Sigmoid colon (tissue), 7 donors: ENCODE measurements around the gene CCDC185. TPM values are rescaled to one million over a fixed set of nuclear protein-coding genes. Genes with fewer than 3 reads are reported as not detected.

Source experiments
- DNase-seq: peaks from one replicate; pipeline ENCODE4 v3.0.0-alpha.2; 2019
- H3K27ac ChIP-seq, 4 donors: fragments of 200-600 bp; sonication (generic); one replicate each; pipeline ENCODE4 v1.5.1; 2016 to 2019; ENCODE audit warnings: mild to moderate bottlenecking in 1 of 4
- H3K27me3 ChIP-seq, 3 donors: fragments of 200-600 bp; sonication (generic); one replicate each; pipeline ENCODE4 v1.5.1; 2019; ENCODE audit warnings: mild to moderate bottlenecking in 1 of 3
- H3K36me3 ChIP-seq, 4 donors: fragments of 200-600 bp; sonication (generic); one replicate each; pipeline ENCODE4 v1.5.1; 2016 to 2019
- H3K4me1 ChIP-seq, 4 donors: fragments of 200-600 bp; sonication (generic); one replicate each; pipeline ENCODE4 v1.5.1; 2017 to 2019
- H3K4me3 ChIP-seq, 4 donors: fragments of 200-600 bp; sonication (generic); one replicate each; pipeline ENCODE4 v1.5.1; 2017 to 2019; ENCODE audit warnings: mild to moderate bottlenecking in 2 of 4, moderate library complexity in 1 of 4
- H3K9me3 ChIP-seq, 4 donors: fragments of 200-600 bp in 3 of 4; sonication (generic) in 3 of 4; one replicate each; pipeline versions ENCODE4 v1.5.1 to v1.6.1; 2013 to 2019
- CTCF ChIP-seq, 4 experiments: fragments of 450-650 bp in 3 of 4; fragments of 200-600 bp in 1 of 4; IDR thresholded peaks; one replicate each; pipeline ENCODE4 v1.5.1; 2016 to 2019; ENCODE audit warnings: antibody characterized with exemption in 4 of 4, mild to moderate bottlenecking in 3 of 4, moderate library complexity in 2 of 4
- EP300 ChIP-seq, 4 donors: sonication (generic); formaldehyde crosslinking; IDR thresholded peaks; one replicate each; pipeline ENCODE4 v1.6.1; 2017; ENCODE audit warnings: antibody characterized with exemption in 4 of 4
- POLR2A ChIP-seq, 2 donors: fragments of 450-650 bp; IDR thresholded peaks; one replicate each; pipeline ENCODE4 v1.6.1; 2016; ENCODE audit warnings: antibody characterized with exemption in 2 of 2, mild to moderate bottlenecking in 2 of 2, moderate library complexity in 2 of 2
- POLR2AphosphoS5 ChIP-seq, 4 donors: sonication (generic); formaldehyde crosslinking; IDR thresholded peaks; one replicate each; pipeline ENCODE4 v1.6.1; 2017; ENCODE audit warnings: antibody characterized with exemption in 4 of 4
- WGBS, 2 donors: extraction: QIAGEN DNeasy Blood & Tissue Kit; methylation state at CpG; one replicate each; pipeline ENCODE4 v1.1.7; 2013; 5-methylcytosine and 5-hydroxymethylcytosine counted together
- intact Hi-C: fragments of 100-400 bp; cut with DNase I; formaldehyde crosslinking; loops from one replicate; pipeline ENCODE4 v1.15.1; 2023
- polyA plus RNA-seq, 3 donors: library from polyadenylated mRNA; stranded (reverse); fragments of 200-250 nt; gene quantifications; one replicate each; pipeline ENCODE4 v1.2.3, GENCODE V29; 2013
- total RNA-seq, 4 donors: library from RNA; depleted of rRNA; stranded (reverse); fragments of >200 nt; gene quantifications; one replicate each; pipeline ENCODE4 v1.1.0, GENCODE V29; 2016
- donor health status: healthy with polysubstance abuse.
- donor health status: Bipolar disorder and iron deficiency.
- donor health status: healthy.

The CCDC185 gene
- total and polyA plus RNA-seq, 7 donors = not detected

DNA sequence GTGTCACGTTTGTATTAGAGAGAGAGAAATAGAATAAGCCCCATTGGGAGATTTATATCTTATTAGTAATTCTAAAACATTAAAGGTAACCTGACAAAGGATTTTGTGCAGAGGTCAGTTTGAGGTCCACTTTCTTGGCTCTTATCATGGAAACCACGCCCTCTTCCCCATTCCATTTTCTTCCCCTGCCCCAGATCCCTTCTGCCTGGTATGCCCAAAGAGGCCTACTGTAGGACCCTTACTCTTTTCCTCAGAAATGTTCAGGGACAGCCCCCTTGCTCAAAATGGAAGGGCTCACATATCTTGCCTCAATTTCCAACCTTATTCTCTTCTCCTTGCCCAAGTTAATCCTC, 9.6 kb downstream of the CCDC185 start:
- intact Hi-C loops = no loop called here

GRCh38 chr1:223403184-223403815, 10.1 kb downstream of the CCDC185 start:
- H3K36me3 ChIP-seq = no peaks in the 10 kb centered on the region
- no peak overlapping the region for H3K4me3 ChIP-seq
- no peak for TF ChIP-seq POLR2AphosphoS5 (IDR thresholded peaks at IDR 0.05)
- no peak for TF ChIP-seq EP300 (IDR thresholded peaks at IDR 0.05)
- no peak for TF ChIP-seq POLR2A (IDR thresholded peaks at IDR 0.05)
- TF ChIP-seq CTCF (IDR thresholded peaks at IDR 0.05) = no peak
- no peaks in the 10 kb centered on the region for H3K9me3 ChIP-seq
- no peak for DNase-seq
- intact Hi-C loops = no loop called here
- WGBS, 2 donors = 57 to 74% methylated on average over 3 of the region's 3 CpGs
- H3K4me1 ChIP-seq = peaks cover 0 to 8% (median 0%) of the 10 kb centered on the region in 4 donors
- no peak overlapping the region for H3K27ac ChIP-seq
- no peaks in the 10 kb centered on the region for H3K27me3 ChIP-seq

More for the DNA sequence above, 9.6 kb downstream of the CCDC185 start:
- no peak for TF ChIP-seq POLR2AphosphoS5 (IDR thresholded peaks at IDR 0.05)
- TF ChIP-seq CTCF (IDR thresholded peaks at IDR 0.05) = no peak
- TF ChIP-seq EP300 (IDR thresholded peaks at IDR 0.05) = no peak
- no peak for TF ChIP-seq POLR2A (IDR thresholded peaks at IDR 0.05)
- Histone ChIP-seq H3K9me3 (no peaks in the 10 kb centered on the region), H3K4me3 (no peak overlapping the region), H3K27me3 (no peaks in the 10 kb centered on the region), H3K36me3 (no peaks in the 10 kb centered on the region), H3K4me1 (peaks cover 0 to 8% (median 0%) of the 10 kb centered on the region in 4 donors), H3K27ac (no peak overlapping the region)
- DNase-seq = no peak
- WGBS, 2 donors = 77 to 85% methylated on average over 2 of the region's 2 CpGs

DNA sequence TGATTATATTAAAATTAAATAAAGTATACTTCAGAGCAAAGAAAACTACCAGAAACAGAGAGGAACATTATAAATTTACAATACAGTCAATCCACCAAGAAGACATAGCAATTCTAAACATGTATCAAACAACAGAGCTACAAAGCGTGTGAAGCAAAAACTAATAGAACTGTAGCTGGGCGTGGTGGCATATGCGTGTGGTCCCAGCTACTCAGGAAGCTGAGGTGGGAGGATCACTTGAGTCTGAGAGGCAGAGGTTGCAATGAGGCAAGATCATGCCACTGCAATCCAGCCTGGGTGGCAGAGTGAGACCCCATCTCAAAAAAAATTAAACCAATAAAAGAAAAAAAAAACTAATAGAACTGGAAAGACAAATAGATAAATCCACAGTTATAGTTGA, 12.3 kb downstream of the CCDC185 start:
- no peaks in the 10 kb centered on the region for H3K27me3 ChIP-seq
- intact Hi-C loops = no loop called here
- TF ChIP-seq CTCF (IDR thresholded peaks at IDR 0.05) = no peak
- no peak for TF ChIP-seq POLR2A (IDR thresholded peaks at IDR 0.05)
- TF ChIP-seq POLR2AphosphoS5 (IDR thresholded peaks at IDR 0.05) = no peak
- H3K36me3 ChIP-seq = no peaks in the 10 kb centered on the region
- H3K4me1 ChIP-seq = peaks cover 0 to 8% (median 0%) of the 10 kb centered on the region in 4 donors
- 80 to 82% methylated on average over 3 of the region's 3 CpGs for WGBS, 2 donors
- no peak overlapping the region for H3K27ac ChIP-seq
- no peaks in the 10 kb centered on the region for H3K9me3 ChIP-seq
- no peak for DNase-seq
- no peak overlapping the region for H3K4me3 ChIP-seq

DNA sequence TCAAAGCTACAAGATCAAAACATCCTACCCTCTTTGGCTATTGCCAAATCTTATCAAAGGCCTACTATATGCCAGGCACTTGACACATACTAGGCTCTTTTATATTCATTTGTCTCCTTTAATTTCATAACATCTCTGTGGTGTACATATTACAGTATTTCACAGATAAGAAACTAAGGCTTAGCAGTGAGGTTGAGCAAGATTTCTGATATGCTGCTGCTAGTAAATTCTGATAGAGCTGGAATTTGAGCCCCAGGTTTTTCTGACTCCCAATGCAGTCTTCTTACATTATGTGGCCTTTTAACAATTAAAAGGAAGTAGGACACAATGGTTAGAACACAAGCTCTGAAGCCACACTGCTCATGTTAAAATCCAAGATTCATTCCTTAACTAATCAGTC, 16.8 kb downstream of the CCDC185 start:
- intact Hi-C loops = no loop called here
- Histone ChIP-seq H3K27me3 (no peaks in the 10 kb centered on the region), H3K36me3 (no peaks in the 10 kb centered on the region), H3K9me3 (no peaks in the 10 kb centered on the region), H3K4me1 (no peaks in the 10 kb centered on the region), H3K27ac (no peak overlapping the region), H3K4me3 (no peak overlapping the region)
- TF ChIP-seq CTCF (IDR thresholded peaks at IDR 0.05) (no peak), EP300 (IDR thresholded peaks at IDR 0.05) (no peak), POLR2A (IDR thresholded peaks at IDR 0.05) (no peak), POLR2AphosphoS5 (IDR thresholded peaks at IDR 0.05) (no peak)
- DNase-seq = no peak

GRCh38 chr1:223411309-223411708, 18.1 kb downstream of the CCDC185 start:
- no peak for DNase-seq
- no peaks in the 10 kb centered on the region for H3K9me3 ChIP-seq
- intact Hi-C loops = no loop called here
- H3K27ac ChIP-seq = no peak overlapping the region
- no peaks in the 10 kb centered on the region for H3K27me3 ChIP-seq
- 44 to 72% methylated on average over 2 of the region's 2 CpGs for WGBS, 2 donors
- H3K36me3 ChIP-seq = no peaks in the 10 kb centered on the region
- no peak for TF ChIP-seq CTCF (IDR thresholded peaks at IDR 0.05)
- no peak for TF ChIP-seq POLR2AphosphoS5 (IDR thresholded peaks at IDR 0.05)
- TF ChIP-seq EP300 (IDR thresholded peaks at IDR 0.05) = no peak
- TF ChIP-seq POLR2A (IDR thresholded peaks at IDR 0.05) = no peak
- no peak overlapping the region for H3K4me3 ChIP-seq
- H3K4me1 ChIP-seq = no peaks in the 10 kb centered on the region
